ENCODE data around the gene PCNX3. TPM values are rescaled to one million over a fixed set of nuclear protein-coding genes. Genes with fewer than 3 reads are reported as not detected.

Gene PCNX3
- total RNA-seq, 4 donors from 2014 or later = 21.0 to 53.4 (median 29.8) TPM

DNA sequence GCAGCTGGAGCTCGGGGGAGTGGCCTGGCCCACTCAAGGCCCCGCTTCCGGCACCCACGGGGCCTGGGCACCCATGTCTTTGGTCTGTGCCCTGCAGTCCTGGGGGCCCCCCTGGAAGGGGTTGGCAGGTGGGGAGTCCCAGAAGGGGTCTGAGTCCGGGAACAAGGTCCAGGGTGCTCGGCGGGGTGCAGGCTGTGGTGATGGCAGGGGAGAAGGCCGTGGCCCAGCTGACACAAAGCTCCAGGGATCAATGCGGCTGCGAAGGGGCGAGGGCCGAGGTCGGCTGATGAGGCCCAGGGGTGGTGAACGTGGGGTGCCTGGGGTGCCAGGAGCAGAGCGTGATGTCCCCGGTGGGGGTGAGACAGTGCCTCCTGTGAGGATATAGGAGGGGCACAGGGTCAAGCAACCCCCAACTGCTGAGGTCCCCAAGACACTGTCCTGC, 17.3 kb upstream of the PCNX3 start:
- TF ChIP-seq CTCF (IDR thresholded peaks at IDR 0.05) (no peak), EP300 (IDR thresholded peaks at IDR 0.05) (no peak), POLR2A (IDR thresholded peaks at IDR 0.05) (no peak)
- WGBS, 2 donors = 82 to 84% methylated on average over 15 to 16 of the region's 16 CpGs
- Histone ChIP-seq H3K27me3 (no peaks in the 10 kb centered on the region), H3K4me3 (no peak overlapping the region), H3K27ac (no peak overlapping the region), H3K36me3 (peaks cover 7 to 70% (median 18%) of the 10 kb centered on the region in 3 donors), H3K9me3 (no peaks in the 10 kb centered on the region), H3K4me1 (peaks cover 0 to 27% (median 11%) of the 10 kb centered on the region in 4 donors)
- DNase-seq (ENCODE audit: low spot score in 2 of 2) = no peak

DNA sequence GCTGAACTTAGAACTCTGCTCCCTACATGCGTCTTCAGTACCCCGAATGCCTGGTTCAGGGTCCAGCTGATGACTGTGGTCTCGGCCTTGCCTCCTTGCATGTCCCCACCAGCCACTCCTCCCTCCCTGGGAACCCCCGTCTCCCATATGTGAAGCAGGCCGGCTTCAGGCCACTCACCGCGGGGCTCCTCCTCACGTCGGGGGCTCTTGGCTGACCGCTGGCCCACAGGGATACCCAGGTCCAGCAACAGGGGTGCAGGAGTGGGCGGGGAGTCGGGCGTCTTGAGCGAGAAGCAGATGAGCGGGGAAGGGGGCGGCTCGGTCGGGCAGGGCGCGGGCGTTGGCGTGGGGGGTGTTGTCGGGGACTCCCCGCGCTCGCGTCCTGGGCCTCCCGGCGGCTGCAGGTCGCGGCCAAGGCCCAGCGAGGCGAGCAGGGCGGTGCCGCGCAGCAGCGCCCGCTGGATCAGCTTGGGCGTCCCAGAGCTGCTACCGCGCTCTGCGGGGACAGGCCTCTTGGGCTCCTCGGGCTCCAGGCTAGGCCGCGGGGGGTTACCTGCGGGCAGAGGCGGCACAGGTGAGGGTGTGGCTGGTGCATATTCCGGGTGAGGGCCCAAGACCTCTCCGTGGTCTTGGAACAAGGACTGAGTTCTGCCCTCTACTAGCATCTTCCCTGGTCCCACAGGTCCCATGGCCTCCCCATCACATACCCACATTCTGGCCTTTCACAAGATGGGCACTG, 16.2 kb upstream of the PCNX3 start:
- Histone ChIP-seq H3K36me3 (peaks cover 7 to 79% (median 20%) of the 10 kb centered on the region in 3 donors), H3K27ac (peak overlapping the region in 1 of 4 donors; percentile 16), H3K4me3 (no peak overlapping the region), H3K4me1 (peaks cover 0 to 16% (median 4%) of the 10 kb centered on the region in 4 donors), H3K27me3 (no peaks in the 10 kb centered on the region), H3K9me3 (no peaks in the 10 kb centered on the region)
- no peak for DNase-seq (ENCODE audit: low spot score in 2 of 2)
- WGBS, 2 donors = 80 to 84% methylated on average over 41 to 43 of the region's 49 CpGs
- no peak for TF ChIP-seq CTCF (IDR thresholded peaks at IDR 0.05)
- TF ChIP-seq POLR2A (IDR thresholded peaks at IDR 0.05) = no peak
- no peak for TF ChIP-seq EP300 (IDR thresholded peaks at IDR 0.05)

DNA sequence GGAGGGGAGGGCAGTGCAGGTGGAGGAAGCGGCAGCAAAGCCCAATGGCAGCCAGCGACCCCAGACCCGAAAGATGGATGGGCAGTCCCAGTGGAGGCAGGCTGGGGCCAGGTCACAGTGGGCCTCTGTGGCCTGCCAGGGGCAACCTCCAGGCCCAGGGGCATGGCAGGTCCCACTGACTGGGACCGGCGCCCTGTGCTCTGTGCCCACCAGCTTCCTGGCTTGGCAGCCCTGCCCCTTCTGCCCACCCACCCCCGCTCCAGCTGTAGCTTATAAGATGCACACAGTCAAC, 15.7 kb upstream of the PCNX3 start:
- 92 to 100% methylated on average over 3 of the region's 6 CpGs for WGBS, 2 donors
- DNase-seq (ENCODE audit: low spot score in 2 of 2) = no peak
- no peaks in the 10 kb centered on the region for H3K27me3 ChIP-seq
- TF ChIP-seq EP300 (IDR thresholded peaks at IDR 0.05) = no peak
- no peak for TF ChIP-seq CTCF (IDR thresholded peaks at IDR 0.05)
- peaks cover 0 to 11% (median 4%) of the 10 kb centered on the region in 4 donors for H3K4me1 ChIP-seq
- H3K9me3 ChIP-seq = no peaks in the 10 kb centered on the region
- H3K27ac ChIP-seq = no peak overlapping the region
- H3K4me3 ChIP-seq = no peak overlapping the region
- peaks cover 7 to 84% (median 25%) of the 10 kb centered on the region in 3 donors for H3K36me3 ChIP-seq

DNA sequence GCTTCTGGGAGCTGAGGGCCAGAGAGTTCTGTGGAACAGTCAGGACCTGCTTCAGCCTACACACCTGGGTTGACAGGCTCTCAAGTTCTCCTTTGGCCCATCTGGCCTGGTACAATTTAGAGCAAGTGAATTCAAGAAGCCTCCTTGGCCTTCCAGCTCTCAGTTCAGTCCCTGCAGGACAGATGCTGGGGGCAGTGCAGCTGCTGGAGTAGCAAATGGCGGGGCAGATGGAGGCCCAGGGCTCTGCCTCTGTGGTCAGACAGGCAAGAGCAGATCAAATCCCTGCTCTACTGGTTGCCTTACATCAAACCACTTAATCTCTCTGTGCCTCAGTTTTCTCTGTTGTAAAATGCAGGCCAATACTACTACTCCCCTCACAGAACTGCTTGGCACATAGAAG, 11.3 kb upstream of the PCNX3 start:
- Histone ChIP-seq H3K27ac (peak overlapping the region in 1 of 4 donors; percentile 96), H3K36me3 (peaks cover 8 to 89% (median 26%) of the 10 kb centered on the region in 3 donors), H3K4me3 (no peak overlapping the region), H3K27me3 (no peaks in the 10 kb centered on the region), H3K9me3 (no peaks in the 10 kb centered on the region), H3K4me1 (peaks cover 0 to 32% (median 14%) of the 10 kb centered on the region in 4 donors)
- WGBS, 2 donors = 100% methylated on average over 1 of the region's 1 CpG
- no peak for DNase-seq (ENCODE audit: low spot score in 2 of 2)
- TF ChIP-seq POLR2A (IDR thresholded peaks at IDR 0.05) (no peak), CTCF (IDR thresholded peaks at IDR 0.05) (no peak), EP300 (IDR thresholded peaks at IDR 0.05) (no peak)

- Histone ChIP-seq H3K27ac (peak overlapping the region; percentile 69 to 96 (median 84)), H3K27me3 (no peaks in the 10 kb centered on the region), H3K4me3 (peak overlapping the region in 3 of 4 donors; percentile 20 to 47 (median 24)), H3K36me3 (peaks cover 8 to 76% (median 21%) of the 10 kb centered on the region in 3 donors), H3K4me1 (peaks cover 0 to 60% (median 40%) of the 10 kb centered on the region in 4 donors), H3K9me3 (no peaks in the 10 kb centered on the region)
- WGBS, 2 donors = 22 to 47% methylated on average over 56 to 57 of the region's 67 CpGs
- peak; percentile 92 to 93 for DNase-seq (ENCODE audit: low spot score in 2 of 2)
- TF ChIP-seq POLR2A (IDR thresholded peaks at IDR 0.05) = peak in 1 of 2 donors; percentile 49
- peak; percentile 65 to 72 for TF ChIP-seq EP300 (IDR thresholded peaks at IDR 0.05)
- peak in 1 of 5 experiments; percentile 34 for TF ChIP-seq CTCF (IDR thresholded peaks at IDR 0.05)
Observed at GRCh38 chr11:65606876-65607613, 8.5 kb upstream of the PCNX3 start.
